GM21723 (cell line): ENCODE results near the gene STXBP6.

Source experiments
- ATAC-seq: cut with Tn5 transposase; IDR thresholded peaks from one replicate; pipeline ENCODE4 v1.9.1; 2021; ENCODE audit warnings: mild to moderate bottlenecking, moderate library complexity; ENCODE audit not compliant: unreplicated experiment

The STXBP6 gene

DNA sequence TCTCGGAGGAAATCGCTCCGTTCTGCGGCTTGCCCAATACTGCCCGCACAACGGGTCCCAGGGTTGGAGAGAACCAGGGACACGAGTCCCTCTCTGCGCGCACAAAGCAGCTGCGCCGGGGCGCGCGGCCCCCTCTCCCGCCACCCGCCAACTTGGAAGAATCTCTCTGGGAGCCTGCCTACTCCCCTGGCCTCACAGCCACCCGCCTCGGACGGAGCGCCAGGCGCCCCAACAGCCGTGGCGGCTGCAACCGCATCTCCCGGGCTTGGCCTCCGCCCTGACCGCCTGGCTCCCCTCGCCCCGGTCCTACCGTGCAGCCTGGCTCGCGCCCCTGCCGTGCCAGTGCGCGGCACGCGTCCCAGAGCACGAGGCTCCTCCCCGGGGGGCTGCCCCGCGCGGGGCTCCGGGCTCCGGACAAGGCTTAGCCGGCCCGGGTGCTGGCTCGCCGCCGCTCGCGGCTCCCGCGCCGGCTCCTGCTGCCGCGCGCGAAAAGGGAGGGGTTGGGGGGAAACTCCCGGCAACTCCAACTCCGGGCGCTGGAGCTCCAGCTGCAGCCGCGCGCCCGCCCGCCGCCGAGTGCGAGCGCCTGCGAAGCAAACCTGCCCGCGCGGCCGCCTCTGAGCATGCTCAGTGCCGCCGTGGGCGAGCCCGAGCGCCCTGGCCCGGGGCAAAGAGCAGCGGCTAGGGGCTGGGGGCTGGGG, at the start of gene STXBP6:
Gene STXBP6, minus strand, starts transcription at position 580 of the 701 bp plus-strand sequence. CDS start 75,329 bp downstream, outside the sequence.
- no peak for ATAC-seq

DNA sequence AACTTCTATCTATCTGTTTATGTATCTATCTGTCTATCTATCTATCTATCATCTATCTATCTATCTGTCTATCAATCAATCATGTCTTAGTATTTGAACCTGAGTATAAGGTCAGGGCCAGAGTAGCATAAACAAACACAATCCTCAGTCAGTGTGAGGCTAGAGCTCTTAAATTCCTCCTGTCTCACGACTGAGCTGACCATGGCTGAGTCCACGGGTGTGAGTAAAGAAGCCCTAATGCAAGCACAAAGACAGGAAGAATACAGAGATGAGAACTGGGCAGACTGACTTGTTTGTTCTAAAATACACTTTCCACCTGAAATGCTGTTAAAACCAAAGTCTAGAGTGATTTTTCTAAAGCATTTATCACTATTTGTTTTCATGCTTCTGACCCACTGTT, 47.2 kb upstream of the STXBP6 start:
- ATAC-seq, result no peak

DNA sequence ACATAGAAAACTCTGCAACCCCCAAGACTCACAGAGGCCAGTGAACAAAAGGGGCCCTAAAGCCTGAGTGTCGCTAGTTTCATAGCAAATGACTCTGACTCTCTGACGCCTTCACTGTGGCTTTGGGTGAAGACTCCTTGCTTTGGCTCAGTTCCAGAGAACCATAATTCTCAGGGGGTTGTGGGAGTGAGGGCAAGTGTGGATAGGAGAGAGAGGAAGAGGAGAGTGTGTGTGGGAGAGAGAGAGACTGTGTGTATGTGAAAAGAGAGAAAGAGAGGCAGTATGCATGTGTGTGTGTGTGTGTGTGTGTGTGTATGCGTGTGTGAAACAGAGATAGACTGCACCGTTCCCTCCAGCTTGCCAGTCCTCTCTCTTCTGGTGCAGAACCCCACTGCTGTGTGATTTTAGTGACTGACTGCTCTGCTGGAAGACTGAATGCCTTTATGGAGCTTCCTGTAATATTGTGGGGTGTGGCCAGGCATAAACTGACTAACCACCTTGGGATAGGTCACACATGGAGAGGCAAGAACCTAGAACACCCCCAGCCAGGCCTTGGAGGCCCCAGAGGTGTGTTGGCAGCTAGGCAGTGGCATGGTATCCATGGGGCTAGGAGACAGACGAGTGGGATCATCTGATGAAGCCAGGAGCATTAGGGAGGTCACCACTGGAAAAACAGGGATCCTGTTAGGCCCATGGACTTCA, 45.9 kb upstream of the STXBP6 start:
- no peak for ATAC-seq

DNA sequence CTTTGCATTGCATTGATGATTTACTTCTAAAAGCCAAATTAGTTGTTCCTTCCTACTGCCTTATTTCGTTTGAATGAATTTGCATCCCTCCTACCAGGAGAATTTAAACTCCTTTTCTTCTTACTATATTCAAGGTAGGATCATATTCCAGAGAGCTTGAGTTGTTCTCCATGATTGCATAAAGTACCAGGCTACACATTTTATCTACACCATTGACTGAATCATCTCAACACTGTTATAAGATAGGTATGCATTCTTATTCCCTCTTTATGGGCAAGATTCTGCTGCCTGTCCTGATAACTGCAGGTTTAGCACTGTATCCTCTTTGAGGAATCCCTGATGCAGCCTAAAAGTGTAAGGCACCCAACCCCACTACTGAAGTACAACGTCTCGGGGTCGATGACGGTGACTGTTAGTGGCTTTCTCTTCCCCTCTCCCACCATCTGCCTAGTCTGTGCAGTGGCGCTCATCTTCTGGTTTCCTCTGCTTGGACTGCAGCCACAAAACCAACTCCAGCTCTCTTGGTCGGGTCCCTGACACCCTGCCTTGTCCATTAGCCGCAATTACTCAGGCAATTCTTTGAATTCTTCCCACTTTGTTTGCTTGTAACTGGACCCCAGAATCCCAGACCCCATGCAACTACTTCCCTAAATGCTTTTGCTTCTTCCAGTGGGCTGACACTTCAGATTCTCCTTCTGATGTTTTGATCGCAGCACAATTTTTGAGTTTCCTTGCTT, 44.4 kb upstream of the STXBP6 start:
- ATAC-seq, result no peak

DNA sequence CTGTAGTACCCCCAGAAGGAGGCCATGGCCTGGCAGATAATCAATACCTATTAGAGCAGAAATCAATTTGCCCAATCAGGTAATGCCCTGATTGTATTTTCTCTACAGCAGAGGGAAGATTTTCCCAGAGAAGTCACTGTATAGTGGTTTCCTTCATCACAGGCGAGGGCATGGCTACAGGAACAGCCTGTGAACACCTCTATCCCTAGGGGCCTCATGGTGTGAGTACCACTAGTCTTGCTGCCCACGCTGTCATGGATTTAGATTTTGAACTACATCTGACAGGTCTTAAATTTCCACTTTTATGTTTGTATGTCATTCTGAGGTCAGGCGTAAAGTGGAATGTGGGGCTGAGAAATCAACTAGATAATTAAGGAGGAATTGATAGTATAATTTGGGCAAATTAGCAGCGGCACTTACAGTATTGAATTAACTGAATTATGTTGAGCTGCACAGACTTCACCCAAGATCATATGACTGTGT, 42.4 kb upstream of the STXBP6 start:
- no peak for ATAC-seq

DNA sequence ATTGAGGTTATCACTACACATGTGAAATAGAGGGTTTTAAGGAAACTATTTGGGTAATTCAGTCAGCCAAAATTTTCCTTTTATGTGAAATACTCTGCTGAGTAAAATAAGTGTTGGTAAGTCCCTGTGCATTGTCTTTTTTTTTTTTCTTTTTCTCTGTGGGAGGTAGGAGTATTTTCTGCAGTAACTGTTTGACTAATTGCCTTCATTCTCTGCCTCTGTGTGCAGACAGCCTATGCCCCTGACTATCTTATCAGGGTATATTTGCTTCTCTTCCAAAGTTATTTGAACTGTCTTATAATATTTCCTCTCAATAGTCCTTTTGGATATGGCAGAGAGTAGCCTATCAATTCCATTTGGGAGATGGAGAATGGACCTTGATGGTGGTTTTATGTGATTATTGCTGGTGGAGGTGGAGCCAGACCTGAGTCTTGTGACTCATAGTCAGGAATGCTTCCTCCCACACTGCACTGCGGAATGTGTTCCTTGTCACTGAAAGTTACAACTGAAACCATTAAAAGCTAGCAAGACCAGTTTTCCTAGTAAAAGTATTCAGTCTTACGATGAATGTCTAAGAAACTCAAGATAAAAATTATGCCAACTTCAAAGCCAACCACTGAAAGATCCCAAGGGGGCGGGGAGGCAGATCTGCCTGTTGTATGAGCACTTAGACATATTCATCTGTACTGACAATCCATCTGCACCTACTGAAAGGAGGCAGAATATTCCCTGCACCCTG, 40.9 kb upstream of the STXBP6 start:
- ATAC-seq, result no peak

DNA sequence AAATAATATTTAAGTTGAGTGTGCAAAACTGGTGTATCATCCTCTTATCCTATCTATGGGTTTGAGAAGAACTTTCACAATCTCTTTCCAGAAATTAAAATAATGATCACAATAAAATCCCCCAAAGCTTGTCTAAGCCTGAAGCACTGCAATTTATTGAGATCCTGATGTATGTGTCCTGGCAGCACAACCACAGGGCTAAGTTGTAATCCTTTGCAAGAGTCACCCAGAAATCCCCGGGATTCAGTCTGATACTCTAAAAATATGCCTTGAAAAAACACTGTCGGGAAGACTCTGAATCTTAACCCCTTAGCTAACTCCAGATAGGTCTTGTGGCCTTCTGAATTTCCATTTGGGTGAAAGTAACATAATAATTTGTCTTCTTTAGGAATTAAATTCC, 40.3 kb upstream of the STXBP6 start:
- ATAC-seq, result no peak

DNA sequence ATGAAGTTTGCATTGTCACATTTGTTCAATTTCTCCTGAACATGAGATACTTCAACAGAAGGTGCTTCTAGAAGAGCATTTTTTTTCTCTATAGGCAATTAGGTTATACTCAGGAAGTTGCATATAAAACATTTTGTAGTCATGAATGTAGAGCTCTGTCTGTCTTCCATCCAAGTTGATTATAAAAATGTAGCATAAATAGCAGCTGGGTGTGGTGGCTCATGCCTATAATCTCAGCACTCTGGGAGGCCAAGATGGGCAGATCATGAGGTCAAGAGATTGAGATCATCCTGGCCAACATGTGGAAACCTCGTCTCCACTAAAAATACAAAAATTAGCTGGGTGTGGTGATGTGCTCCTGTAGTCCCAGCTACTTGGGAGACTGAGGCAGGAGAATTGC, 39.5 kb upstream of the STXBP6 start:
- no peak for ATAC-seq

DNA sequence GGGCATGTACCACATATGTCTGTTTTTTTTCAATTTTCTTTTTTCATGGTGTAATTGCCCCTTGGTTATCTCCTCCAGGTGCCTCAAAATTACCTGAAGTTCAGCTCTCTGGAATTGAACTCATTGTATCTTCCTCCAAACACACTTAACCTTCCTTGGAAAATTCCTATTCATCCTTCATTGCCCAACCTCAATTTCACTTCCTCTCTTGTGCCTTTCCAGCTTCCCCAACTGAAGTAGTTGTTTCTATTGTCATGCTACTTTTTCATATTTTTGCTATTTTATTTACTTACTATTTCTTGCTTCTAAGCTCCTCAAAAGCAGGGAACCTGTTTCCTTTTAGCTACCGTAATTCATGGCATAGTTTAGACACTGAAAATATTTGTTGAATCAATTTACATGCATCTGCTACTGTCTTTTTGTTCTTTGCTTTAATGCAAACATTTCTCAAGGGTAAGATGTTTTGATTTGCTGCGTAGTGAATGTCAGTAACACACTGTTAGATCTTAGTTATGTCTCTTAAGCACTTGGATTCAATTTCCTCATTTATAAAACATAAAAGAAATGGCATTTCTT, 37.0 kb upstream of the STXBP6 start:
- no peak for ATAC-seq

DNA sequence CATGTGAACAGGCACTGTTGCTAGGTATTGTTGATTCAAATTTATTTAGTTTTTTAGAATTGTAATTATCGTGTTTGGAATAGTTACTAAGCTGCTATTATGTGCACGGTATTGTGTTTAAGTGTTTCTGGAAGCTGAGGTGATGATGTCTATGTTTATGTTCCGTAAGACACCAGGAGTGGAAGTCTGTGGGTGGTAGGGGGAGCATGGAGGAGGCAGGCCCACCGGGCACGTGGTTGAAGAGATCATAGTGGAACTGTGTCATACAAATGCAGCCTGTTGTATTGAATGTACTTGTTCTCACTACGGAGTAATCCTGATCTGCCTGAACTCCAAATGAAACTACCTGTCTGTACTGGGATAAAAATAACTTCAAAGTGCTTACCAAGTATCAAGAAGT, 36.1 kb upstream of the STXBP6 start:
- ATAC-seq, result no peak

DNA sequence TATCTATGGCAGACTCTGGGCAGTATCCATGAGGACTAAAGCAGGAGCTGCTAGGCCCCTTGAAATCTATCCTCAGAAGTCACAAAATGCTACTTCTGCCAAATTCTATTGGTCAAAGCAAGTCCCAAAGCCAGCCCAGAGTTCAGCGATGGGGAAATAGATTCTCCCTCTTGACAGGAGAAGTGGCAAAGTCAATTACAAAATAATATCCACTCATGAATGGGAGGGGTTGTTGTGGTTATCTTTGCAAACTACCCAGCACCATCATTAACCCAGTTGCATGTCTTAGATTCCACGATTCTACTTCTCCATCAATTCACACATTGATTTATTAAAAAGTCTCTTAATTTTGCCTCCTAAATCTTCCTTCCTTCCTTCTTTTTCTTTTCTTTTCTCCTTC, 30.7 kb upstream of the STXBP6 start:
- ATAC-seq, result no peak

DNA sequence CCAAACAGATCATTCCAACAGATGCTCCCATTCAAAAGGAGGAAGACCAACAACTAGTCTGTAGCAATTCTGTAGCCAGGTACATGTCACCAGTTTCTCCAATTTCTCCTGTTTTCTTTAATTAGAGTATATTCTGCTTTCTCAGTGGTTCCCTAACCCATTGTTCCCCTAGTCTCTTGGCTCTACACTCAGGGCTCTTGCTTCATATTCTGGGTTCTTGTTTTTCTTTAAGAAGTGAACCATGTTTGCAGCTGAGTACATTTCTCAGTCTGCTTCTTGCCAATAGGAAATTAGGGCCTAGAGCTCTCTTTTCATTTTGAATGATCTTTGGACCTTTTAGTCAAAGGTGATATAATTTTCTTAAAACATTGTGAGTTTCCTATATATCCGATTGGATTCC, 29.4 kb upstream of the STXBP6 start:
- no peak for ATAC-seq

DNA sequence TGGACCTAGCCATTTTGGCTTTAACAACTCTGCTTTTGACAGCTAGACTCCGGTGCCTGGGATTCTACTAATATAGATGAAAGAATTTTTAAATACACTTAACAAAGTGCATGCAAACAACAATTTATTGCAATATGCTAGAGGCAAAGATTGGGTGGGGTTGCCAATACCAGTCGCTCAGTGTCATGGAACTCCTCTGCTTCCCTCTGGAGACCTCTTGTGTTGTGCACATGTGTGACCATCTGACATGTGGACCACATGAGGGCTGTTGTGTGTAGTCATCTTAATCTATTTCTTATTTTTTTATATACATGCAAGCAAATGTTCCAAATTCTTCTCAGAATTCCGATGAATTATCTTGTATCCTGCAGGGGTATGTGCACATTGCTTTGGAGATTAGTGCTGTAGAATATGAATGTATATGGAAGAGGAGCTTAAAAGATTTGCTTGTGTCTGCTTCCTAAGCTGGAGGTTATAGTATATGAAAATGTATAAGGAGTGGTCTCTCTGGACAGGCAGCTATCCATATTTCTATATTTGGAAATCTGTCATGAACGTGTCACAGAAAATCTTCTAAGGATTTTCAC, 24.2 kb upstream of the STXBP6 start:
- ATAC-seq, result no peak

DNA sequence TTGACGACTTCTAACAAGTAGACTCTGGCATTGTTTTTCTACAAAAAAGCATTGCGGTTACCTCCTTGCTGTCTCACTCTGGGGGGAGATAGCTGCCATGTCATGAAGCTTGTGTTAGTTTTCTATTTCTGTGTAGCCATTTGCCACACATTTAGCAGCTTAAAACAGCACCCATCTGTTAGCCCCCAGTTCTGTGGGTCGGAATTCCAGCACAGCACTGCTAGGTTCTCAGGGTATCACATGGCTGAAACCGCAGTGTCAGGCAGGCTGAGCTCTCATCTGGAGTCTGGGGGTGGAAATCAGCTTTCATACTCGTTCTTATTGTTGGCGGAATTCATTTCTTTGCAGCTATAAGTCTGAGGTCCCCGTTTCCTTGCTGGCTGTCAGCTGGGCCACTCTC, 19.9 kb upstream of the STXBP6 start:
- no peak for ATAC-seq

DNA sequence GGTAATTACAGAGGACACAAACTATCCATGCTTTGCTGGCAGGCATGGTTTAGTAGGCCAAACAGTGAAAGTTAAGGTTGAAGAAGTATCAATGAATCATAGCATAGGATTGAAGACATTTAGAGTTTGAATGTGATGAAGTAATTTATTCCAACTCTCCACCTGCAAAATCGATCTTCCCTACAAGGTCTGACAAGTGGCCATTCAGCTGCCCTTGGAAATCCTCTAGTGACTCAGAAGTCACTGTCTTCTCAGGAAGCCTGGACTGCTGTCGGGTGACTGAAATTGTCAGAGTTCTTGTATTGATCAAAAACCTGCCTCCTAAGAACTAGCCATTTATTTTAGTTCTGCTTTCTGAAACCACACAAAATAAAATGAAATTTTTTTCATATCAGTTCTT, 17.7 kb upstream of the STXBP6 start:
- no peak for ATAC-seq

DNA sequence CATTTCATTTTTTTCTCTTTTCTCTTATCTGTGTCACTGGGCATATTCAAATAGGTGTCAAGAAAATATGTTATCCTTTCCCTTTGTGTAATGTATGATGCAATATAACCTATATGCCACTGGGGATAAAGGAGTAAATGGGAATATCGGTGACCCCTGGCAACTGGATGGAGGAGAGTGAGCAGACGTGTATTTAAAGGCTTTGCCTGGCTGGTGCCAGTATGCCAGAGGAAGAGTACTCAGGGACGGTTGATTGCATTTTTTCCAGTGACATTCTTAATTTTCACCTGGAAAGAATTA, 12.0 kb upstream of the STXBP6 start:
- no peak for ATAC-seq

DNA sequence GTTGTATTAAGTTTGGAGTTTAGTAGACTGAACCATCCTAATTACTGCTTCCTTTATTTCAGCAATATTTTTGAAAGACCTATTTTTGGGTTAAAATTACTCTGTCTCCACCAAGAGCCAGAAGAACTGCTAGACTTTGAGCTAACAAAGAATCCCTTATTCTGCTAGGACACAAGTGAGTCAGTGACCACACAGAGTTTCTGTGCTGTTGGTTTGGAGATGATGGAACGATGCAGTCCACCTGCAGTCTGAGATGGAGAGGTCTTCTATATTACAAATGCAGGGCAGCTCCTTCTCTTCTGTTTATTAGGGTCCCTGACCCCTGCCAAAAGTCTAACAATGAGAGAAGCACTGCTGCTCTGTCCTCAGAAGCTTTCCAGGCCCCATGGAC, 6.7 kb upstream of the STXBP6 start:
- ATAC-seq, result no peak

DNA sequence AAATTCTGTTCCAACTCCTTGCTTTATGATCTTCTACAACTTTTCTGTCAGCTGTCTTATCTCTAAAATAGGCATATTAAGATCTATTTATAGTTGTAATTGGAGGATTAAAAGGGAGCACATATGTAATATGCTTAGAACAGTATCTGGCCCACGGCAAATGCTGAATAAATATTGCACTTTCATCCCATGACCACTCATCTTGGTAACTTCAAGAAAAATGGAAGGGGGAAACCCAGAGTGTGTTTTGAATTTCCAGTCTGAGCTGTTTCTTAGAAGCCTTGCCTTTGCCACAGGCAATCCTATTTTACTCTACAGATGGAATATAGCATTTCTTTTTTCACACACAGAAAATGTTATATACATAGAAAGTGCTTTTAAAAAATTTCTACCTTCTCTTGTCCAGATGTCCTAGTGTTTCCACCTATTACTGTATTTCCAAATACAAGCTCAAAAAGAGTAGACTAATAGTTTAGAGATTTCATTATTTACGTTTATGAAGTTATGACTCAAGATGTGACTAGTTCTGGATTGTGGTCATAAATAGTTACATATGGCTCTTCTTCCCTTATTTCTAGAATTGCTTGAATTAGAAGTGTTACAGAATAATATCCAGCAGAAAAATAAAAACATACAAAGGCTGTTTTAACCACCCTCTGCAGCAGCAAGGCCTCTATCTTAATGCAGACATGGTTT, 6.2 kb upstream of the STXBP6 start:
- no peak for ATAC-seq

DNA sequence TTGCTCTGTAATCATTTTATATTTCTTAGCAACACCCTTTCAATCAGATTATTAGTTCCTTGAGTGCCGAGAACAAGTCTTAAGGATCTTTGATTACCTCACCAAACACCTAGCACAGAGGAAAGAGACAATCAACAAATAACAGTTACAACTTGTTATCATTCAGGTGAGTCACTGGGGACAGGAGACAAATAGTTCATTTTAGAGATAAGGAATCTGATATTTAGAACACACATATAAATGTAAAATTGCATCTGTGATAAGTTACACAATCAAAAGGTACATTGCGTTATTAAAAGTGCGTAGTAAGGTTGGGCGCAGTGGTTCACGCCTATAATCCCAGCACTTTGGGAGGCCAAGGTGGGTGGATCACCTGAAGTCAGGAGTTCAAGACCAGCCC, 5.1 kb upstream of the STXBP6 start:
- ATAC-seq, result no peak

DNA sequence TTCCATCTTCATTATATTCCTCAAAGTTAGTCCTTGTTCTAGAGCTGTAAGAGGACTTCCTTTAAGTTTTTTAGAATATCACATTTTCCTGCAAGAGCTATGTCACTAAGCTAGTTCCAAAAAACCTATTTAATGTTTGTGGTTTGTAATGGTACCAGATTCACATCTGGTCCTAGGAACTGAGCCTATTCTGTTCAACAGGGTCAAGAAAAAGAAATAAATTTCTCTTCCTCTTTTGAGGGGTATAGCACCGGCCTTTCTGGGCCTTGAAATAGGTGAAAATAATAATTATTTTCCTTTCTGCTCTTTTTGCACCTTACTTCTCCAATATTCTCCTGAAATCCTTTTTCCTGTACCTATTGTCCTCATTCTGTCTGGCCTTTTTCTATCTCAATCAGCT, 3.6 kb upstream of the STXBP6 start:
- ATAC-seq, result no peak
